ENCODE measurements around the gene C2CD2. TPM values are rescaled to one million over a fixed set of nuclear protein-coding genes. Genes with fewer than 3 reads are reported as not detected.

Gene C2CD2
- total and polyA plus RNA-seq, 3 donors from 2014 or later, result 8.6 to 17.4 (median 13.2) TPM

DNA sequence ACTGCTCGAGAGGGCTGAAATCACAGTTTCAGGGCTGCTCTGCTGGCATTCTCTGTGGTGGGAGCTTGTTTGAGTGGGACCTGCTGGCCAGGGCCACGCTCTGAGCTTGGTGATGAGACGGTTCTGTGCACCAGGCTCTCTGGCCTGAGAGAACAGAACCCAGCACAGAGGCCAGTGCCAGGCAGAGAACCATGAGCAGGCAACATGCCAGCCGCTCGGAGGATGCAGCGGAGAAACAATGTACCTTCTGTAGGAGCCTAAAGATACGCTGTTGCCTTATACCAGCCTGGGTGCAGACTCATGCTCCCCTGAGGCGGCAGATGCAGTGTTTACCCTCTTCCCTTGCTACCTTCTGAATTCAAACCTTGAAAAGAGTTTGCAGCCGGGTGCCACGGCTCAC is 10.0 kb downstream of the C2CD2 start:
- no peak for TF ChIP-seq POLR2A (IDR thresholded peaks at IDR 0.05)
- no peak for TF ChIP-seq CTCF (IDR thresholded peaks at IDR 0.05)
- Histone ChIP-seq H3K27me3 (no peaks in the 10 kb centered on the region), H3K4me3 (no peak overlapping the region), H3K4me1 (no peaks in the 10 kb centered on the region), H3K9me3 (no peaks in the 10 kb centered on the region), H3K27ac (no peak overlapping the region), H3K36me3 (ENCODE audit: low read depth, missing control alignments) (no peaks in the 10 kb centered on the region)
- WGBS, 2 donors, result 63 to 76% methylated on average over 10 of the region's 10 CpGs
- intact Hi-C loops (cut with DNase I; ENCODE audit: low total_unique reads), result no loop called here
- peak; percentile 64 for DNase-seq

DNA sequence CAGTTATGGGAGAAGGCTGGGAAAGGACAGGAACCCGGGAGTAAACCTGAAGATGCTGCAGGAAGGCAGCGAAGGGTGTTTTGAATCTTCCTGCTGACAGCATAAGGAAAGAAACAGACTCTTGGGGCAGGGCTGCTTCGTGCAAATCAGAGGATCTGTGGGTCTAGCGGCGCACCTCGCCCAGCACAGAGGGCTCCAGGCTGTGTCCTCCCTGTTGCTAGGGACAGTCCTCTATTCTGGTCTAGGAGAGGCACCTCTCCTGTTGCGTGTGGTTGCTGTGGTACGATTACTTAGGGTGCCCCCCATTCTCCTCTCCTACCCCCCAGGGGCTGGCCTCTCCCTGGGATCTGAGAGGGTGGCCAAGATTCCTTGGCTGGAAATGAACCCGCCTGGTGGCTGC is 11.4 kb downstream of the C2CD2 start:
- H3K27ac ChIP-seq, result no peak overlapping the region
- intact Hi-C loops (cut with DNase I; ENCODE audit: low total_unique reads), result no loop called here

DNA sequence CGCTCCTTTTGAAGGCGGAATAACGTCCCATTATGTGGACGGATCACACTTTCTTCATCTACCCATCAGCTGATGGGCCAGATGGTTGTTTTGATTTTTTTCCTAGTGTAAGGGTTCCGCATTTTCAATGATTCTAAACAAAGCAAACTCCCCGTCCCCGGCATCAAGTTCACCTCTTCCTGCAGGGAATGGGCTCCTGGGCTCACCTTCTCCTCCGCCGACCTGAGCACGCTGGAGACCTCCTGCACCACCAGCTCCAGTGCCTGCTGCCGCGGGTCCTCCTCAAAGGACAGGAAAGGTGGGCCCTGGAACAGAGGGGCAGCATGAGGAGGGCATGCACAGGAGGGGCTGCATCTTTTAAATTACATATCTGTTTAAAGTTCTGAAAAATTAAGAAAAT is 11.9 kb downstream of the C2CD2 start:
- H3K4me1 ChIP-seq, result no peaks in the 10 kb centered on the region
- no peaks in the 10 kb centered on the region for H3K9me3 ChIP-seq
- WGBS, 2 donors, result 87 to 92% methylated on average over 12 of the region's 12 CpGs
- intact Hi-C loops (cut with DNase I; ENCODE audit: low total_unique reads), result no loop called here
- no peak for DNase-seq
- no peaks in the 10 kb centered on the region for H3K36me3 ChIP-seq (ENCODE audit: low read depth, missing control alignments)
- H3K27me3 ChIP-seq, result no peaks in the 10 kb centered on the region
- H3K4me3 ChIP-seq, result no peak overlapping the region
- H3K27ac ChIP-seq, result no peak overlapping the region
- TF ChIP-seq CTCF (IDR thresholded peaks at IDR 0.05) (no peak), POLR2A (IDR thresholded peaks at IDR 0.05) (no peak)

More for the DNA sequence above, 11.4 kb downstream of the C2CD2 start:
- no peaks in the 10 kb centered on the region for H3K27me3 ChIP-seq
- no peaks in the 10 kb centered on the region for H3K36me3 ChIP-seq (ENCODE audit: low read depth, missing control alignments)
- no peak overlapping the region for H3K4me3 ChIP-seq
- TF ChIP-seq CTCF (IDR thresholded peaks at IDR 0.05) (no peak), POLR2A (IDR thresholded peaks at IDR 0.05) (no peak)
- no peaks in the 10 kb centered on the region for H3K4me1 ChIP-seq
- DNase-seq, result no peak
- no peaks in the 10 kb centered on the region for H3K9me3 ChIP-seq
- WGBS, 2 donors, result 89 to 94% methylated on average over 6 to 9 of the region's 9 CpGs

GRCh38 chr21:41940431-41940830 is 13.4 kb downstream of the C2CD2 start:
- Histone ChIP-seq H3K27ac (no peak overlapping the region), H3K36me3 (ENCODE audit: low read depth, missing control alignments) (no peaks in the 10 kb centered on the region), H3K4me1 (no peaks in the 10 kb centered on the region), H3K4me3 (no peak overlapping the region), H3K9me3 (no peaks in the 10 kb centered on the region), H3K27me3 (no peaks in the 10 kb centered on the region)
- intact Hi-C loops (cut with DNase I; ENCODE audit: low total_unique reads), result no loop called here
- WGBS, 2 donors, result 85 to 91% methylated on average over 3 of the region's 3 CpGs
- TF ChIP-seq POLR2A (IDR thresholded peaks at IDR 0.05) (no peak), CTCF (IDR thresholded peaks at IDR 0.05) (no peak)
- DNase-seq, result no peak

- no peak overlapping the region for H3K4me3 ChIP-seq
- TF ChIP-seq CTCF (IDR thresholded peaks at IDR 0.05), result no peak
- TF ChIP-seq POLR2A (IDR thresholded peaks at IDR 0.05), result no peak
- WGBS, 2 donors, result 95% methylated on average over 8 of the region's 8 CpGs; no CpG with 5 or more reads in 1 of the 2 donors
Observed at GRCh38 chr21:41939391-41939790, 14.4 kb downstream of the C2CD2 start.

More at GRCh38 chr21:41939391-41939790, 14.4 kb downstream of the C2CD2 start:
- no peaks in the 10 kb centered on the region for H3K4me1 ChIP-seq
- H3K36me3 ChIP-seq (ENCODE audit: low read depth, missing control alignments), result no peaks in the 10 kb centered on the region
- H3K27me3 ChIP-seq, result no peaks in the 10 kb centered on the region
- intact Hi-C loops (cut with DNase I; ENCODE audit: low total_unique reads), result no loop called here
- no peaks in the 10 kb centered on the region for H3K9me3 ChIP-seq
- no peak overlapping the region for H3K27ac ChIP-seq
- DNase-seq, result no peak
